HG03432 (cell line): Measurements from ENCODE around the gene PTPRK.

ENCODE experiments used
- ATAC-seq: cut with Tn5 transposase; IDR thresholded peaks from one replicate; pipeline ENCODE4 v1.9.1; 2021; ENCODE audit warnings: mild to moderate bottlenecking, moderate library complexity; ENCODE audit not compliant: unreplicated experiment

The PTPRK gene

DNA sequence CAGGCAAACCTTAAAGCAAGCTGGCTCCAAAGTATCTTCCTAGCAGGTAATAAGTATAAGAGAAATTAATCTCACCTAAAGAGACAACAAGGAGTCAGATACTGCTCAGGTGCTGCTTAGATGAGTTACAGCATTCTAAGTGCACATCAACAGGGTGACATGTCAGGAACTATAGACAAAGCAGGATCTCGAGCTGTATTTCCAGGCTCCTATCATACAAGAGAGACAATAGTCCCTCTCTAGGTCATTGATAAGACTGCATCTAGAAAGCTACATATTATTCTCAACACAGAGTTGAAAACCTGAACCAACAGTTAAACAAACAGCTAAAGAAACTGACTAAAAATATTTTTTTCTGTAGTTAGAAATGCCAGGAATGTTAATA is 3.9 kb downstream of the PTPRK start:
- no peak for ATAC-seq

DNA sequence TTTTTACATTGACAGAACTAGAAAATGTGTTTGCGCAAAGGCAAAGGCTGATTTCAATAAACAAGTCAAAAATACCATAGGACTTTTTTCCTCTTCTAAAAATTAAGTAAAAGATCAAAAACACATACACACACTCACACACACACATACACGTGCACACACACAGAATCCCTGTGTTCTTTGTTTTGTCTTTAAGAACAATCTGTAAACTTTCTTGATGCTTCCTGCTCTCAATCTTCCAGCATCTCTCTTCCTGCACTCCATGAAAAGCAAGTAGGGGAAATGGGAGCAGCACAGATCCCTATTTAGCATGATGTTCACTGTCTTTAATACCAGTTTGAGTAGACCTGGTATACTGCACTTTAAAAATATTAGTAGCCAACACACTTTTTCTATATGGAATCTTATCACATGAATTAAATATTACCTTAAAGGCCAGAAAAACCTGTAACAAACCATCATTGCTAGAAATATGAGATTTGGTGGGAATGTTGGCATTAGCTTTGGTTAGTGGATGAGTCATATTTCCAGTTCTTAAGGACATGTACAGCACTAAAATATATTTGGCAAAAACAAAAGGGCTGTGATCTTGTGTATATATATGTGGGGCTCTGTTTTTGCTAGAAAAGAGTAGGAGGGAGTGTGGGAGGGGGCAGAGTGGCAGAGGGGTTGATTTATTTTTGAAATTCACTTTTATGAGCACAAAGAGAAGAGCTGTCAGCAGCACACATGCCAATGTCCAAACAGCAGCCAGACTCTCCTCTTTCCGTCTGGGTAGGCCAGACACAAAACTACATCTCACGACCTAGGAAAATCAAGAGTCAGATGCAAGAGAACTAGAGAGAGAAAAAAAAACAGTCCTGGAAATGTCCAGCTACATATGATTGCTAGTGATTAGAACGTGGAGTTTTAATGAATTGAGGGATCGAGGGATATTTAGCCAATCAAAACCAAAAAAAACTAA is 4.6 kb downstream of the PTPRK start:
- ATAC-seq = no peak

GRCh38 chr6:128513878-128514277 is 6.5 kb downstream of the PTPRK start:
- ATAC-seq = no peak

GRCh38 chr6:128512296-128512695 is 8.1 kb downstream of the PTPRK start:
- ATAC-seq = no peak

- ATAC-seq = peak; percentile 75
Measured at GRCh38 chr6:128511506-128511905, 8.9 kb downstream of the PTPRK start.

DNA sequence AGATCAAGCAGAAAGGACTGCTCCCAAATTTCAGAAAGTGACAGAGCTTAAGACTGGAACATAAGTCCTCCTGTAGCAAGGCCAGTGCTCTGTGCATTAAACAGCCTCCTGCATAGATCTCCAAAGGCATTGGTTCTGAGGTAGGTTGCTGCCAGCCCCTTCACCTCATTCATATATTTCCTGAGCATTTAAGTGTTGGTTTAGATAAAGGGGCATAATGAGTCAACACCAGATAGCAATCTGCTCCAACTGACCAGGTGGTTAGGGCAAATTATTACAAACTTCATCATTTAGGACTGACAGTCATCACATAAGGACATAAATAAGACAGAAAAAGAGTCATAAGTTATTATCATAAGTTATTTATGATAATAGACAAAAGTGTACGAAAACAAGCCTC is 10.7 kb downstream of the PTPRK start:
- ATAC-seq = peak; percentile 28

- ATAC-seq = no peak
Measured at GRCh38 chr6:128508588-128509296, 11.7 kb downstream of the PTPRK start.

DNA sequence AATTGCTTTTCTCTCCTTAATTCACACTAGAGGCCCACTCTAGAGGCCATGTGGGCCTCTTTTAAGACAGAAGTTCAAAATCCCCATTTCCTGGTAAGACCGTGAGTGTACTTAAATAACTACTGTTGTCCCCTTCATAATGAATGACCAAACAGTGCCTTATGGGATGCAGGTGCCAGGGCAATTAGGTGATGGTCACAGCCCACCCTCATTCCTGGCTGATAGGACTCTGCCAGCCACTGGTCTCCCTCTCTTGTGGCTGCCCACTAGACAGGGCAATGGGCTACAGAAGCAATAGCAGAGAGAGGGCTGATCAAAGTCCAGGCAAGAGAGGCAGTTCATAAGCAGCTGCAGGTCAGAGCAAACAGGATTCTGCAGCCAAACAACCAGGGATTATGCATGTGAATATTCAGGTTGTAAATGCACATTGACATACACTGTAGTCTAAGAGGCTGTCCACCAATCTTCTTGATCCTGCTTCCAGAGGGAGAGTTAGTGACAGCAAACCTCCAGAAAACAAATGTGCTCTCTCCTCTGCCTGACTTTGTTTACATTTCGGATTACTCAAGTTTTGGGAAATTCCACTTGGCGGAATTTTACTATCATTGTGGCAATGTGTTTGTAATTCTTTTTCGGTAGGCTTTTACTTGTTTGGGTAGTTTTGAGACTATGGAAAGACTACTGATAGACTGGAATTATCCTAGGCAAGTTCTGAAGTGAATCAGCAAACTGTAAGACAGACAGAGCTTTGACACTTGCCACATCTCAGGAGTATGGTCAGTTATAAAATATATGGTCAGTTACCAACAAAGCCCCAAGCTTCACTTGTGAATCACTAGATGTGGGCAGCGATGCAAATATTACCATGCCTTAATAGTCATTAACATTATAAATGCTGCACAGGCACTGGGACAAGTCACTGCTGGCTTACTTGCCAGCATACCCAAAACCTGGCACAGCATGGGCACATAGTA is 12.8 kb downstream of the PTPRK start:
- ATAC-seq = no peak

DNA sequence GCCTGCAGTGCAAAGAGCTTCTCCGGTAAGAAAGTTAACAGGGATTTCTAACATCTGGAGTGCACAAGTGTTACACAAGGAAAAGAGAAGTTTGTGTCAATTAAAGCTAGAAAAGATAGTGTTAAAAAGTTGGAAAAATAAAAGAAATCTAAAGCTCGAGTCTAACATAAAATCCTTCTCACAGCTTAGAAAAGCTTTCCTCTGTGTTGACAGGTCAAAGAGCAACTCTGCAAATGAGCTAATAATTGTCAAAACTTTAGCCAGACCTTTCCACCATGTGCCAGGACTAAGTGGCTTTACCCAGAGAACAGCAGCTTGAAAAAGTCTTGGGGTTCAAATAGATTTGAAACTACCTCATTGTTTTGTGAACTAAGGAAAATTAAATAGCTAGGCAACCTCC is 14.8 kb downstream of the PTPRK start:
- ATAC-seq = no peak

GRCh38 chr6:128504003-128504654 is 16.3 kb downstream of the PTPRK start:
- ATAC-seq = no peak

- no peak for ATAC-seq
Measured at GRCh38 chr6:128500749-128501600, 19.4 kb downstream of the PTPRK start.

- ATAC-seq = no peak
Measured at GRCh38 chr6:128500014-128500413, 20.4 kb downstream of the PTPRK start.

GRCh38 chr6:128499079-128499731 is 21.2 kb downstream of the PTPRK start:
- no peak for ATAC-seq

DNA sequence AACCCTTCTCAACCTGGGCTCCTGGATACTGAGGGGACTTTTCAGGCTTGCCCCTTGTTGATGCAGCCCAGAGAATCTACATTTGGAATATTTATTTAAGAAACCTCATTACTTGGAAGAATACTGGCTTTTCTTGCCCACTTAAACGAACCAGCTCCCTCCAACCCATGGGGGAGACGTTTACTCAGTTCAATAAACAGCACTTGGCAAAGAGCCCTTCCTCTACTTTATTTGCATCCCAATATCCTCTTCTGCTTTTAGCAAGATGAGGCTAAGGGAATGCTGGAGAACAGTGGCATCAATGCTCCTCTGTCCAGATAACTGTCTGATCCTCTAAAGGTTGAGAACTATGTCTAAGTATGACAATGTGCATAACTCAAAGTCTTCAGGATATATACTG is 22.2 kb downstream of the PTPRK start:
- no peak for ATAC-seq

DNA sequence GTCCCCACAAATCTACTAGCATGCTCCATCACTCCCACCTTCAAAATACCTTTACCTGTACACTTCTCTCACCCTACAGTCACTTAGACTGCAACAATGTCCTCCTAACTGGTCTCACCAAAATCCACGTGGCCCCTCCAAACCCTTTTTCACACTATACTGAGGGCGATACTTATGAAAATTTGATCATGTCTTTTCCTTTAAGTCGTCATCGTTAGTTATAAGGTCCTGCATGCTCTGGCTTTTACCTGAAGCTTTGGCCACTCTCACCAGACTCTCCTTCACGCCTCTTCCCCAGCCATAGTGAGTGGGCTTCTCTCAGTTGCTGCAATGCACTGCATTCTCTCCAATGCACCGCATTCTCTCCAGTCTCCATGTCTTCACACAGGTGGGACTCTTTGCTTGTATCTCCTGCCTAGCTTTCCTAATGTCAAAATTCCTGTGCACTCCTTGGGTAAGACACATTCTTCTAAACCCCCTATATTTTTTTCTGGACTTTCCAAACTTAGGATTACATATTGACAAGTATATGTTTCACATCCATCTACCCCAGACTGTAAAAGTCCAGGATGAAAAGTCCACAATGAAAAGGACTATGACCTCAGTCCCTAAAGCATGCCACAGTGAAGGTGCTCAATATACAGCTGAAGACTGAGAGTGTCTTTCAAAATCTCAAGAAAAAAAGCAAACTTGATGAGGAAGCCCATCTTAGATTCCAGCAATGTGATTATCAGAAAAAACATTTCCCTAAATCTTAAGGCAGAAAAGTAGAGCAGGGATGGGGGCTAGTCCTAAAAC is 24.7 kb downstream of the PTPRK start:
- ATAC-seq = no peak

DNA sequence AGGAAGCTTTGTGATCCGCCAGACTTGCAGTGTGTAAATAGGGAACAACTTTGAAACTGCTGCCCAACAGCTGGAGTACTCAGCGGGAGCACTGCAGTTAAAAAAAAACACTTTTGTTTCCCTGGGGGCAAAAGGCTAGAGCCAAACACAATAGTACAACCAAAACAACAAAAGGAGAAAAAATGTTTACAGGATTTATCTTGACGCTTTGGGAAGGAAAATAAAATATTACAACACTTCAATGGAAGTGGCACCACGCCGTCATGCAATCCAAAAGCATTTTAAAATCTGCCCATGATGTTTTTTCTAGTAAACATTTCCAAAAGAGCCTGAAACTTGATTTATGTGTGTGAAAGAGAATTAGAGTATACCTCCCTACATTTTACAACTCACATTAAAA is 26.0 kb downstream of the PTPRK start:
- ATAC-seq = no peak

- peak; percentile 63 for ATAC-seq
Measured at GRCh38 chr6:128493877-128494276, 26.5 kb downstream of the PTPRK start.

GRCh38 chr6:128492386-128492785 is 28.0 kb downstream of the PTPRK start:
- no peak for ATAC-seq
